OCI-LY7 (cell line): ENCODE data around the gene PLD1.

Experiments
- CTCF ChIP-seq: fragments of 200-600 bp; sonication (generic); conservative IDR thresholded peaks from 2 replicates; pipeline ENCODE4 v1.5.1; 2014; ENCODE audit warnings: mild to moderate bottlenecking, antibody characterized with exemption, low read length, moderate library complexity, mixed read lengths
- EZH2phosphoT487 ChIP-seq: fragments of 200-600 bp; sonication (generic); IDR thresholded peaks from 2 replicates; pipeline ENCODE4 v1.6.1; 2018; ENCODE audit warnings: low read depth, borderline replicate concordance, mild to moderate bottlenecking, mixed run types, antibody characterized with exemption, low read length, moderate library complexity, mixed read lengths

GRCh38 chr3:171687064-171687463 lies 123.2 kb downstream of the PLD1 start:
- TF ChIP-seq CTCF, result no peak
- no peak for TF ChIP-seq EZH2phosphoT487
